Panc1 (cell line): ENCODE results near the gene DNM3. TPM values are rescaled to one million over a fixed set of nuclear protein-coding genes. Genes with fewer than 3 reads are reported as not detected.

ENCODE experiments used
- ATAC-seq: fragments of 200-7000 bp; cut with Tn5 transposase; 2 replicates; pipeline ENCODE4 v1.9.1; 2020; ENCODE audit warnings: mild to moderate bottlenecking, moderate library complexity
- BruUV-seq: library from RNA; stranded (reverse); fragments of 400-500 nt; replicated peaks from 2 replicates; lab custom pipeline; 2021; lab: Mats Ljungman, UMichigan
- CTCF ChIA-PET: fragments of 300-600 bp; sonication (Branson Sonifier 250); formaldehyde crosslinking; loops from one replicate; lab custom pipeline; 2022; ENCODE audit warnings: antibody characterized with exemption; lab: Charles Lee
- POLR2A ChIA-PET: fragments of 300-600 bp; sonication (Branson Sonifier 250); formaldehyde crosslinking; loops from one replicate; lab custom pipeline; 2022; ENCODE audit warnings: antibody characterized with exemption; lab: Charles Lee
- DNase-seq: peaks from one replicate; pipeline ENCODE4 v3.0.0-alpha.2; 2010; ENCODE audit warnings: low read depth, low spot score
- H3K27ac ChIP-seq: 2 replicates; pipeline ENCODE4 v1.5.1; 2011; ENCODE audit warnings: mild to moderate bottlenecking, low read length, inconsistent platforms
- H3K27me3 ChIP-seq: fragments of 200-500 bp; sonication (Bioruptor generic); 2 replicates; pipeline ENCODE4 v1.6.0; 2014; ENCODE audit warnings: low read length, inconsistent platforms; ENCODE audit not compliant: control insufficient read depth, insufficient read depth
- H3K36me3 ChIP-seq: fragments of 200-500 bp; sonication (Bioruptor generic); 2 replicates; pipeline ENCODE4 v1.5.1; 2014; ENCODE audit warnings: inconsistent platforms, mild to moderate bottlenecking, low read length, moderate library complexity; ENCODE audit not compliant: control insufficient read depth, insufficient read depth
- H3K4me1 ChIP-seq: 2 replicates; pipeline ENCODE4 v1.5.1; 2011; ENCODE audit warnings: inconsistent platforms, mild to moderate bottlenecking, low read length, moderate library complexity; ENCODE audit not compliant: control insufficient read depth, insufficient read depth
- H3K4me3 ChIP-seq, 2 experiments: 2 replicates each; pipeline ENCODE4 v1.5.1; 2011 to 2012; ENCODE audit warnings: low read depth in 2 of 2, low read length in 2 of 2, mild to moderate bottlenecking in 2 of 2, inconsistent platforms in 1 of 2, moderate library complexity in 1 of 2
- H3K9me3 ChIP-seq: fragments of 200-500 bp; sonication (Bioruptor generic); 2 replicates; pipeline ENCODE4 v1.5.1; 2014; ENCODE audit warnings: low read depth, mild to moderate bottlenecking, inconsistent platforms, low read length, moderate library complexity; ENCODE audit not compliant: control insufficient read depth, insufficient read depth
- CTCF ChIP-seq: fragments of 450-650 bp; IDR thresholded peaks from 2 replicates; pipeline ENCODE4 v1.5.1; 2017; ENCODE audit warnings: mild to moderate bottlenecking
- POLR2AphosphoS5 ChIP-seq: IDR thresholded peaks from 2 replicates; pipeline ENCODE4 v1.6.1; 2012; ENCODE audit warnings: mild to moderate bottlenecking, low read depth, low read length, moderate library complexity
- SIN3A ChIP-seq: IDR thresholded peaks from 2 replicates; pipeline ENCODE4 v1.6.1; 2012; ENCODE audit warnings: low read depth, mild to moderate bottlenecking, low read length, moderate library complexity, borderline replicate concordance; ENCODE audit not compliant: insufficient read depth
- TCF7L2 ChIP-seq: IDR thresholded peaks from 2 replicates; pipeline ENCODE4 v1.6.1; 2011; ENCODE audit warnings: mild to moderate bottlenecking, low read depth, low read length, inconsistent platforms
- in situ Hi-C: cut with HindIII; loops from 2 replicates; pipeline ENCODE4 v1.10.0; 2016; ENCODE audit warnings: low sequenced_read_pairs, low pct_unique_long_range_greater_than_20kb
- intact Hi-C: fragments of 100-400 bp; cut with micrococcal nuclease; formaldehyde crosslinking; loops from one replicate; pipeline ENCODE4 v1.10.0; 2022; ENCODE audit not compliant: unreplicated experiment
- total RNA-seq: library from RNA; stranded (reverse); gene quantifications from one replicate; pipeline ENCODE4 v1.2.1, GENCODE V29; 2021; ENCODE audit not compliant: unreplicated experiment
- TF ChIP-seq, protein P1 (sequence below), 2 experiments: IDR thresholded peaks; 2 replicates each; pipeline ENCODE4 v1.6.1; 2011 to 2012; ENCODE audit warnings: low read depth in 2 of 2, control low read depth in 1 of 2, low read length in 1 of 2, mild to moderate bottlenecking in 1 of 2, moderate library complexity in 1 of 2; ENCODE audit not compliant: insufficient read depth in 1 of 2

DNM3 gene
- total RNA-seq, 1 experiment from 2014 or later: 0.46 TPM

GRCh38 chr1:172453153-172453545 lies 611.9 kb downstream of the DNM3 start:
- H3K4me3 ChIP-seq: no peak overlapping the region
- ChIA-PET POLR2A (no interaction called here), CTCF (no interaction called here)

GRCh38 chr1:172453607-172454006 lies 612.3 kb downstream of the DNM3 start:
- H3K27ac ChIP-seq: no peak overlapping the region
- DNase-seq (no peak), ATAC-seq (no peak)
- ChIA-PET CTCF (interaction anchor here (0.7 kb wide), 1 partner anchor 526 kb away, joined by 3 read pairs; no protein-coding TSS in a partner anchor), POLR2A (no interaction called here)
- intact Hi-C loops: no loop called here
- TF ChIP-seq TCF7L2 (no peak), POLR2AphosphoS5 (no peak), CTCF (no peak), SIN3A (no peak)
- TF ChIP-seq, protein P1, sequence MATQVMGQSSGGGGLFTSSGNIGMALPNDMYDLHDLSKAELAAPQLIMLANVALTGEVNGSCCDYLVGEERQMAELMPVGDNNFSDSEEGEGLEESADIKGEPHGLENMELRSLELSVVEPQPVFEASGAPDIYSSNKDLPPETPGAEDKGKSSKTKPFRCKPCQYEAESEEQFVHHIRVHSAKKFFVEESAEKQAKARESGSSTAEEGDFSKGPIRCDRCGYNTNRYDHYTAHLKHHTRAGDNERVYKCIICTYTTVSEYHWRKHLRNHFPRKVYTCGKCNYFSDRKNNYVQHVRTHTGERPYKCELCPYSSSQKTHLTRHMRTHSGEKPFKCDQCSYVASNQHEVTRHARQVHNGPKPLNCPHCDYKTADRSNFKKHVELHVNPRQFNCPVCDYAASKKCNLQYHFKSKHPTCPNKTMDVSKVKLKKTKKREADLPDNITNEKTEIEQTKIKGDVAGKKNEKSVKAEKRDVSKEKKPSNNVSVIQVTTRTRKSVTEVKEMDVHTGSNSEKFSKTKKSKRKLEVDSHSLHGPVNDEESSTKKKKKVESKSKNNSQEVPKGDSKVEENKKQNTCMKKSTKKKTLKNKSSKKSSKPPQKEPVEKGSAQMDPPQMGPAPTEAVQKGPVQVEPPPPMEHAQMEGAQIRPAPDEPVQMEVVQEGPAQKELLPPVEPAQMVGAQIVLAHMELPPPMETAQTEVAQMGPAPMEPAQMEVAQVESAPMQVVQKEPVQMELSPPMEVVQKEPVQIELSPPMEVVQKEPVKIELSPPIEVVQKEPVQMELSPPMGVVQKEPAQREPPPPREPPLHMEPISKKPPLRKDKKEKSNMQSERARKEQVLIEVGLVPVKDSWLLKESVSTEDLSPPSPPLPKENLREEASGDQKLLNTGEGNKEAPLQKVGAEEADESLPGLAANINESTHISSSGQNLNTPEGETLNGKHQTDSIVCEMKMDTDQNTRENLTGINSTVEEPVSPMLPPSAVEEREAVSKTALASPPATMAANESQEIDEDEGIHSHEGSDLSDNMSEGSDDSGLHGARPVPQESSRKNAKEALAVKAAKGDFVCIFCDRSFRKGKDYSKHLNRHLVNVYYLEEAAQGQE (IDR thresholded peaks at IDR 0.05; ENCODE audit: insufficient read depth in 1 of 2, low read depth in 2 of 2, low read length in 1 of 2): no peak
- BruUV-seq: no TSS peak
- no peaks in the 10 kb centered on the region for H3K9me3 ChIP-seq
- in situ Hi-C loops: no loop called here
- H3K4me3 ChIP-seq: no peak overlapping the region
- H3K27me3 ChIP-seq: no peaks in the 10 kb centered on the region
- H3K4me1 ChIP-seq: peaks cover 26% of the 10 kb centered on the region
- H3K36me3 ChIP-seq: no peaks in the 10 kb centered on the region

More at GRCh38 chr1:172453153-172453545, 611.9 kb downstream of the DNM3 start:
- DNase-seq (no peak), ATAC-seq (no peak)
- Histone ChIP-seq H3K27me3 (no peaks in the 10 kb centered on the region), H3K9me3 (no peaks in the 10 kb centered on the region), H3K36me3 (no peaks in the 10 kb centered on the region), H3K27ac (no peak overlapping the region), H3K4me1 (peaks cover 28% of the 10 kb centered on the region)
- intact Hi-C loops (no loop called here), in situ Hi-C loops (no loop called here)
- TF ChIP-seq, protein P1 (IDR thresholded peaks at IDR 0.05; ENCODE audit: insufficient read depth in 1 of 2, low read depth in 2 of 2, low read length in 1 of 2): no peak
- TF ChIP-seq CTCF: no peak
- no peak for TF ChIP-seq SIN3A
- TF ChIP-seq POLR2AphosphoS5: no peak
- TF ChIP-seq TCF7L2: no peak
- no TSS peak for BruUV-seq
